Stimulated activated CD4-positive, alpha-beta T cell treated with anti-CD3 and anti-CD28 coated beads, Interleukin-4, amount 100 ng/mL, for 1 hour (primary cell): Measurements from ENCODE around the gene LRRK2.
"Not testable (repeated sequence)": the region's sequence is repeated elsewhere in the genome, so short reads cannot be mapped to it uniquely, and the experiment has no call there.

Source experiments
- DNase-seq: peaks from one replicate; pipeline ENCODE4 v3.0.0-alpha.2; 2020

LRRK2 gene

GRCh38 chr12:40224439-40225291 lies at the start of gene LRRK2:
LRRK2 (plus strand) TSS chr12:40224997; CDS start chr12:40225132, 135 bp downstream.
- DNase-seq: peak; percentile 26

- no peak for DNase-seq
These were observed 49.8 kb upstream of the LRRK2 start for GRCh38 chr12:40175045-40175444.

- no peak for DNase-seq
These were observed 49.3 kb upstream of the LRRK2 start for GRCh38 chr12:40175489-40175888.

- DNase-seq: no peak
These were observed 46.1 kb upstream of the LRRK2 start for GRCh38 chr12:40178701-40179100.

GRCh38 chr12:40181490-40181889 lies 43.3 kb upstream of the LRRK2 start:
- DNase-seq: no peak

- DNase-seq: no peak
These were observed 41.1 kb upstream of the LRRK2 start for GRCh38 chr12:40183715-40184114.

- no peak for DNase-seq
These were observed 40.1 kb upstream of the LRRK2 start for GRCh38 chr12:40184493-40185302.

GRCh38 chr12:40185303-40185693 lies 39.5 kb upstream of the LRRK2 start:
- DNase-seq: no peak

- DNase-seq: no peak
These were observed 36.1 kb upstream of the LRRK2 start for GRCh38 chr12:40188558-40189320.

GRCh38 chr12:40192704-40193255 lies 32.0 kb upstream of the LRRK2 start:
- no peak for DNase-seq

GRCh38 chr12:40194846-40195245 lies 30.0 kb upstream of the LRRK2 start:
- DNase-seq: no peak

- DNase-seq: no peak
These were observed 27.2 kb upstream of the LRRK2 start for GRCh38 chr12:40197590-40197989.

- no peak for DNase-seq
These were observed 26.2 kb upstream of the LRRK2 start for GRCh38 chr12:40198601-40199000.

- no peak for DNase-seq
These were observed 22.4 kb upstream of the LRRK2 start for GRCh38 chr12:40202095-40203059.

GRCh38 chr12:40203060-40203430 lies 21.8 kb upstream of the LRRK2 start:
- DNase-seq: no peak

GRCh38 chr12:40204337-40204736 lies 20.5 kb upstream of the LRRK2 start:
- DNase-seq: no peak

GRCh38 chr12:40207551-40207950 lies 17.2 kb upstream of the LRRK2 start:
- DNase-seq: no peak

GRCh38 chr12:40208707-40209446 lies 15.9 kb upstream of the LRRK2 start:
- no peak for DNase-seq

- no peak for DNase-seq
These were observed 14.9 kb upstream of the LRRK2 start for GRCh38 chr12:40209886-40210285.

GRCh38 chr12:40211186-40211585 lies 13.6 kb upstream of the LRRK2 start:
- DNase-seq: not testable (repeated sequence)

- no peak for DNase-seq
These were observed 12.2 kb upstream of the LRRK2 start for GRCh38 chr12:40212566-40212965.
